GM18517 (cell line): ENCODE measurements around the gene AP1M2.
"Not testable (repeated sequence)": the region's sequence is repeated elsewhere in the genome, so short reads cannot be mapped to it uniquely, and the experiment has no call there.

Experiments used
- ATAC-seq: cut with Tn5 transposase; IDR thresholded peaks from one replicate; pipeline ENCODE4 v1.9.1; 2021; ENCODE audit warnings: mild to moderate bottlenecking, moderate library complexity; ENCODE audit not compliant: unreplicated experiment

AP1M2 gene

DNA sequence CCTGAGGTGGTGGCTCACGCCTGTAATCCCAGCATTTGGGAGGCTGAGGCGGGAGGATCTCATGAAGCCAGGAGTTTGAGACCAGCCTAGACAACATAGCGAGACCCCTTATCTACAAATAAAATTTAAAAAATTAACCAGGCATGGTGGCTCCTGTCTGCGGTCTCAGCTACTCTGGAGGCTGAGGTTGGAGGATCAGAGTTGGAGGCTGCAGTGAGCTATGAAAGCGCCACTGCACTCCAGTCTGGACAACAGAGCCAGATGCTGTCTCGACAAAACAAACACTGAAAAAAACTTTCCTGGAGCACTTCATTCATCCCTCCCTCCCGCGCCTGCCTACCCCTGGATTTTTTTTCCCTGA lies 44.1 kb downstream of the AP1M2 start:
- ATAC-seq, result no peak

- not testable (repeated sequence) for ATAC-seq
These were observed 48.1 kb downstream of the AP1M2 start for GRCh38 chr19:10539016-10539415.

GRCh38 chr19:10538204-10538983 lies 48.7 kb downstream of the AP1M2 start:
- ATAC-seq, result no peak

GRCh38 chr19:10537668-10538067 lies 49.4 kb downstream of the AP1M2 start:
- no peak for ATAC-seq

DNA sequence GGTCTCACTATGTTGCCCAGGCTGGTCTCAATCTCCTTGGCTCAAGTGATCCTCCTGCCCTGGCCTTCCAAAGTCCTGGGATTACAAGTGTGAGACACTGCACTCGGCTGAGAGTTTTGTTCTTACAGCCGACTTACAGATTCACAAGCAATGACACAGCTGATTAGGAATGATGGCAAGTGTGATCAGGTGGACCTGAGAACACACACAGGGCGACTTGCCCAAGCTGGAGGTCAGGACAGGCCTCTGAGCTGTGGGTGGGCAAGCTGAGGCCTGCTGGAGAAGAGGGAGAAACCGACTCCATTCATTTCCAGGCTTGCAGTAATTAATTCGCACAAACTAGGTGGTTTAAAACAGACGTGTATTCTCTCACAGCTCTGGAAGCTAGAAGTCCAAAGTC lies 51.5 kb downstream of the AP1M2 start:
- no peak for ATAC-seq

DNA sequence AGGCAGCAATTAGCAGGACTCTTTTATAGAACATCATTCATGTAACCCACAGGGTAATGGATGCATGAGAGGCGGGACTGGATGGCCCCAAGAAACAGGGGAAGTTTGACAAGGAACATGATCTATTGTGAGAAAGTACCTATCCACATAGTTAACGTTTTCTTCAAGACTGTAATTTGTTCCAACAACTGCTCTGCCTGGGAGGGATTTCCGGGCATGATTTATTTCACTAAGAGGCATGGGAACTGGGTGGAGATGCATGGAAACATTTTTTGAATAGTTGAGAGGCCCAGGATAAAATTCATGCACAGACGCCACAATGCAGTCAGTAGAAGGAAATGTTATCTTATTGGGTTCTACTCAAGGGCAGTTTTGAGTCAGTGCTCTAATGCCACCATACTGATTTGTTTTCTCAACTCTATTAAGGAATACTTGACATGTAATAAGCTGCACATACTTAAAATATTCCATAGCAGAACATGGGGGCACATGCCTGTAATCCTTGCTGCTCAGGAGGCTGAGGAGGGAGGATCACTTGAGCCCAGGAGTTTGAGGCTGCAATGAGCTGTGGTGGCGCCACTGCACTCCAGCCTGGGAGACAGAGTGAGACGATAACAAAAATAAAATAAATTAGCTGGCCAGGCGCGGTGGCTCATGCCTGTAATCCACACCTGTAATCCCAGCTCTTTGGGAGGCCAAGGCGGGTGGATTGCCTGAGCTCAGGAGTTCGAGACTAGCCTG lies 53.3 kb downstream of the AP1M2 start:
- no peak for ATAC-seq

DNA sequence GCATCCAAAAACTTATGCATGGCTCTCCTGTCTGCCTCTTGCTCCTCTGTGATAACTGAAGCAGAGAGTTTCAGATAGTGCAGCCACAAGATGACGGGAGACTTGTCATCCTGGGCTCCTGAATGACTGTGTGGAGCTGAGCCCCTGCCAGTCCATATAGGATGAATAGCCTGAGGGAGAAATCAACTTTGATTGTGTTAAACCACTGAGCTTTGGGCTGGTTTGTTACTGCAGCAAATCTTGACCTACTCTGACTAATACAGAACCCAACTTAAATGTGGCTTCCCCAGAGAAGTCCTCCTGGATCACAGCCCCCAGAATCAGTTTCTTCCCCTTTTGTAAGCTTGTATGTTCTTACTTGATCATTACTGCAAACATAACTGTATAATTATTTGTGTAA lies 54.7 kb downstream of the AP1M2 start:
- ATAC-seq, result no peak

DNA sequence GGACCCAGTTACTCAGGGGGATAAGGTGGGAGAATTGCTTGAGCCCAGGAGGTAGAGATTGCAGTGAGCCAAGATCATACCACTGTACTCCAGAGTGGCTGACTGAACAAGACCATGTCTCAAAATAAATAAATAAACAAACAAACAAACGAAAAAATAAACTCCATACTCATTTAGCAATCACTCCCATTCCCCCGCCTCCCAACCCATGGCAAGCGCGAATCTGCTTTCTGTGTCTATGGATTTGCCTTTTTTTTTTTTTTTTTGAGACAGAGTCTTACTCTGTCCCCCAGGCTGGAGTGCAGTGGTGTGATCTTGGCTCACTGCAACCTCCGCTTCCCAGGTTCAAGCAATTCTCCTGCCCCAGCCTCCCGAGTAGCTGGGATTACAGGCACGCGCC lies 60.2 kb downstream of the AP1M2 start:
- ATAC-seq, result not testable (repeated sequence)

DNA sequence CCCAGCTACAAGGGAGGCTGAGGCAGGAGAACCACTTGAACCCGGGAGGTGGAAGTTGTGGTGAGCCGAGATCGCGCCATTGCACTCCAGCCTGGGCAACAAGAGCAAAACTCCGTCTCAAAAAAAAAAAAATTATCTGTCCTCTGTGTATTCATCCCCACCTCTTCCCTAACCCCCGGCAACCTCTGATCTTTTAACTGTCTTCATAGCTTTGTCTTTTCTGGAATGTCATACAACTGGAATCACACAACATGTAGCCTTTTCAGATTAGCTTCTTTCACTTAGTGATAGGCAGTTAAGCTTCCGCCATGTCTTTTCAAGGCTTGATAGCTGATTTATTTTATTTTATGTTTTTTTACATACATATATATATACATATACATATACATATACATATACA lies 61.5 kb downstream of the AP1M2 start:
- no peak for ATAC-seq

- no peak for ATAC-seq
These were observed 63.9 kb downstream of the AP1M2 start for GRCh38 chr19:10523135-10523636.
